Nephron progenitor cell (in vitro differentiated cells): ENCODE measurements around the gene FBP1.
A peak's percentile ranks its signal among the peaks of the same experiment; 100 is the strongest.

Source experiments
- DNase-seq: peaks from one replicate; pipeline ENCODE4 v3.0.0; 2021
- H3K27ac Mint-ChIP-seq: 2 replicates; pipeline ENCODE4 v1.8.0; 2021; ENCODE audit warnings: mild to moderate bottlenecking, moderate library complexity, mixed read lengths
- H3K27me3 Mint-ChIP-seq: 2 replicates; pipeline ENCODE4 v1.8.0; 2021; ENCODE audit warnings: mild to moderate bottlenecking, low read depth, mixed read lengths; ENCODE audit not compliant: poor library complexity
- H3K36me3 Mint-ChIP-seq: 2 replicates; pipeline ENCODE4 v1.8.0; 2021; ENCODE audit warnings: low read depth, mixed read lengths
- H3K4me1 Mint-ChIP-seq: 2 replicates; pipeline ENCODE4 v1.8.0; 2021; ENCODE audit warnings: mixed read lengths
- H3K4me3 Mint-ChIP-seq: 2 replicates; pipeline ENCODE4 v1.8.0; 2021; ENCODE audit warnings: mild to moderate bottlenecking, moderate library complexity, mixed read lengths
- H3K9me3 Mint-ChIP-seq: 2 replicates; pipeline ENCODE4 v1.8.0; 2021; ENCODE audit warnings: mild to moderate bottlenecking, moderate library complexity, mixed read lengths
- CTCF ChIP-seq: fragments of 200-600 bp; sonication (generic); IDR thresholded peaks from 2 replicates; pipeline ENCODE4 v1.5.0; 2021; ENCODE audit warnings: antibody characterized with exemption

Gene FBP1

DNA sequence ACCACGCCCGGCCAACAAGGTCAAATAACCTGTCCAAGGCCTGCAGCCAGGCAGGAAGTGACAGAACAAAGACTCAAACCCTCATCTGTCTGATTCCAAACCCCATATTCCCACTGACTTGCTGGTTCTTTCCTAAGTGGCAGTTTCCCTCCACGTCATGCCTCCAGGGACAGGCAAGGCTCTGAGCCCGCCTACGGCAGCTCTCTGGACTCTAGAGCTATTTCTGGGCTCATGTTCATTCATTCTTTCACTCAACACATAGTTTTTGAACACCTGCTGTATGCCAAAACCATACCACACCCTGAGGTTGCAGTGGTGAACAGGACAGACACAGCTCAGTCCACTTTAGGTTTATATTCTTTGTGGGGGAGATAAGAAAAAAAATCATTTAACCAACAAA is 5.2 kb upstream of the FBP1 start:
- Mint-ChIP-seq H3K27me3 (peaks cover 29% of the 10 kb centered on the region), H3K4me1 (peaks cover 46% of the 10 kb centered on the region)
- no peak for TF ChIP-seq CTCF

GRCh38 chr9:94643741-94644140 is 4.4 kb upstream of the FBP1 start:
- Mint-ChIP-seq H3K4me1 (peaks cover 46% of the 10 kb centered on the region), H3K36me3 (no peaks in the 10 kb centered on the region)

More for the DNA sequence above, 5.2 kb upstream of the FBP1 start:
- H3K27ac Mint-ChIP-seq: no peak overlapping the region
- H3K4me3 Mint-ChIP-seq: no peak overlapping the region
- no peaks in the 10 kb centered on the region for H3K9me3 Mint-ChIP-seq
- no peak for DNase-seq
- H3K36me3 Mint-ChIP-seq: no peaks in the 10 kb centered on the region

DNA sequence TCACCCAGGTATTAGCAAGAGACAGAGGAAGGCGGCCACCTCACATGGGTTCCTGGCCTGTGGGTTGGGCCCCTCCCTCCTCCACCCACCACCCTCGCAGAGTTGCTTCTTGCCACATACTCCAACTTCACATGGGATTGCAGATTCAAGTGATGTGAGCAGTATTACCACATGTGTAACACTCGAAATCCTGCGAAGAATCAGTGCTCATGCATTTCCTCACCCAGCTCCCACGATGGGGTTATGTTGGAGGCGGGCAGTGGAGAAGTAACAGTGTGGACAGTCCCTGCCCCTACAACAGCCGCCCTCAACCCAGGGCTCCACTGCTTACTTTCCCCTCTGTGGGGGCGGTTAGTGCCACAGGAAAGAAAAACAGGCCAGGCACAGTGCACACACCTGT is 3.9 kb upstream of the FBP1 start:
- no peak for DNase-seq
- no peaks in the 10 kb centered on the region for H3K9me3 Mint-ChIP-seq
- no peaks in the 10 kb centered on the region for H3K36me3 Mint-ChIP-seq
- H3K27ac Mint-ChIP-seq: no peak overlapping the region
- no peak for TF ChIP-seq CTCF
- H3K4me3 Mint-ChIP-seq: no peak overlapping the region
- H3K4me1 Mint-ChIP-seq: peaks cover 46% of the 10 kb centered on the region
- H3K27me3 Mint-ChIP-seq: peaks cover 43% of the 10 kb centered on the region

More at GRCh38 chr9:94643741-94644140, 4.4 kb upstream of the FBP1 start:
- Mint-ChIP-seq H3K27ac (no peak overlapping the region), H3K9me3 (no peaks in the 10 kb centered on the region), H3K27me3 (peaks cover 37% of the 10 kb centered on the region), H3K4me3 (no peak overlapping the region)
- TF ChIP-seq CTCF: no peak
- no peak for DNase-seq

GRCh38 chr9:94642501-94642900 is 3.2 kb upstream of the FBP1 start:
- Mint-ChIP-seq H3K4me1 (peaks cover 44% of the 10 kb centered on the region), H3K36me3 (no peaks in the 10 kb centered on the region), H3K27me3 (peaks cover 50% of the 10 kb centered on the region), H3K4me3 (no peak overlapping the region), H3K27ac (no peak overlapping the region), H3K9me3 (no peaks in the 10 kb centered on the region)
- no peak for TF ChIP-seq CTCF
- no peak for DNase-seq

DNA sequence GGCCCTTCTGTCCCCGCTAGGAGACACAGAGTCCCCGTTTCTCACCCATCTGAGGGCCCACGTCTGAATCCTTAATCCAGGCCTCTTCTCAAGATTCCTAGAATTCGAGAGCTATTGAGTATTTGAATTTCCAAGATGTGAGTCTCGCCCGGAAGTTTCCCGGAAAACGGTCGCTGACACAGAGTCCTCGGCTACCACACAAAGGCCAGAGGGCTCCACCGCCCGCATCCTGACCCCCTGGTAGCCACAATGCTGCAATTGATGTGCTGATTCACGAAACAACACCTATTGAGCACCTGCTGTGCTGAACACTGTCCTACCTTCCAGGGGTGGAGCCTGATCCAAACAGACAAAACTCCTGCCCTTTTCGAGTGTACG is 670 bp upstream of the FBP1 start:
- no peak for TF ChIP-seq CTCF
- peaks cover 22% of the 10 kb centered on the region for H3K4me1 Mint-ChIP-seq
- no peaks in the 10 kb centered on the region for H3K9me3 Mint-ChIP-seq
- no peaks in the 10 kb centered on the region for H3K36me3 Mint-ChIP-seq
- DNase-seq: no peak
- peaks cover 70% of the 10 kb centered on the region for H3K27me3 Mint-ChIP-seq
- no peak overlapping the region for H3K27ac Mint-ChIP-seq
- peak overlapping the region; percentile 88 for H3K4me3 Mint-ChIP-seq

- Mint-ChIP-seq H3K27me3 (peaks cover 71% of the 10 kb centered on the region), H3K36me3 (no peaks in the 10 kb centered on the region), H3K27ac (no peak overlapping the region), H3K9me3 (no peaks in the 10 kb centered on the region), H3K4me1 (peaks cover 16% of the 10 kb centered on the region), H3K4me3 (peak overlapping the region; percentile 88)
- no peak for DNase-seq
- TF ChIP-seq CTCF: no peak
Observed at GRCh38 chr9:94638335-94639060, 820 bp downstream of the FBP1 start.
